CD4-positive, alpha-beta T cell treated with Interleukin-10 for 1 hour (primary cell): ENCODE measurements around the gene IL17RC.
A peak's percentile ranks its signal among the peaks of the same experiment; 100 is the strongest.
"Not testable (repeated sequence)": the region's sequence is repeated elsewhere in the genome, so short reads cannot be mapped to it uniquely, and the experiment has no call there.

Experiments
- DNase-seq: peaks from one replicate; pipeline ENCODE4 v3.0.0-alpha.2; 2020

The IL17RC gene

GRCh38 chr3:9917820-9918219 is 922 bp downstream of the IL17RC start:
- no peak for DNase-seq

- DNase-seq, result no peak
These were observed 1.6 kb downstream of the IL17RC start for GRCh38 chr3:9918261-9919038.

GRCh38 chr3:9928158-9928557 is 11.3 kb downstream of the IL17RC start:
- no peak for DNase-seq

- DNase-seq, result no peak
These were observed 14.0 kb downstream of the IL17RC start for GRCh38 chr3:9930804-9931418.

- DNase-seq, result no peak
These were observed 15.6 kb downstream of the IL17RC start for GRCh38 chr3:9932535-9932842.

GRCh38 chr3:9932843-9933560 is 16.1 kb downstream of the IL17RC start:
- DNase-seq, result peak; percentile 90

- DNase-seq, result peak; percentile 98
These were observed 16.8 kb downstream of the IL17RC start, which contains the start of gene CRELD1 for GRCh38 chr3:9933561-9934234. Gene CRELD1, plus strand, starts transcription at chr3:9933834. Its CDS starts 605 bp downstream, at chr3:9934439.

- peak; percentile 54 for DNase-seq
These were observed 17.3 kb downstream of the IL17RC start for GRCh38 chr3:9934235-9934621.

- no peak for DNase-seq
These were observed 18.1 kb downstream of the IL17RC start for GRCh38 chr3:9934993-9935392.

GRCh38 chr3:9935966-9936510 is 19.1 kb downstream of the IL17RC start:
- no peak for DNase-seq

- no peak for DNase-seq
These were observed 20.8 kb downstream of the IL17RC start for GRCh38 chr3:9937486-9938238.

- DNase-seq, result no peak
These were observed 22.1 kb downstream of the IL17RC start for GRCh38 chr3:9938966-9939365.

- not testable (repeated sequence) for DNase-seq
These were observed 23.0 kb downstream of the IL17RC start for GRCh38 chr3:9939906-9940305.

- DNase-seq, result no peak
These were observed 23.8 kb downstream of the IL17RC start for GRCh38 chr3:9940746-9941145.

GRCh38 chr3:9942164-9942563 is 25.3 kb downstream of the IL17RC start:
- DNase-seq, result no peak

- no peak for DNase-seq
These were observed 26.2 kb downstream of the IL17RC start for GRCh38 chr3:9942934-9943690.

- no peak for DNase-seq
These were observed 27.4 kb downstream of the IL17RC start for GRCh38 chr3:9944271-9944670.

- no peak for DNase-seq
These were observed 28.5 kb downstream of the IL17RC start for GRCh38 chr3:9945358-9945757.

GRCh38 chr3:9946112-9947024 is 29.5 kb downstream of the IL17RC start:
- DNase-seq, result peak; percentile 86
